Measurements from ENCODE around the gene FAM236A.
"Not testable (repeated sequence)": the region's sequence is repeated elsewhere in the genome, so short reads cannot be mapped to it uniquely, and the experiment has no call there.

DNA sequence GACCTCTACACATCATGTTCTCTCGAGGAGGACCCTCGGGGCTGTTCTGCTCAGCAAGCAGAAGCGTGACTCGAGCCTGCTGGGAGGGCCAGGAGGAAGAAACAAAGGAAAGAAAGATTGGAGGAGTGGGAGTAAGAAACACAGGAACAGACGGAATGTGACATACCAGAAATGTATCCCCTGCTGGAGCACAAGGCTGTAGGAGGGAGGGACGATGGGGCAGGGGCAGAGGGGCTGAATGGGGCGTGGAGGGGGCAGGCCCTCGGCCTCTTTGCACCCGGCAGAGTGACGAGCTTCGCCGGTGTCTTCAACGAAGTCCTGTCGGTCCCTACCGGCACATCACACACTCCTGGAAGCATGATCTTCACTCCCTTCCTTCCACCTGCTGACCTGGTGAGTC lies at the start of gene FAM236A:
- not testable (repeated sequence) for TF ChIP-seq POLR2A (IDR thresholded peaks at IDR 0.05)
- TF ChIP-seq, protein P1, sequence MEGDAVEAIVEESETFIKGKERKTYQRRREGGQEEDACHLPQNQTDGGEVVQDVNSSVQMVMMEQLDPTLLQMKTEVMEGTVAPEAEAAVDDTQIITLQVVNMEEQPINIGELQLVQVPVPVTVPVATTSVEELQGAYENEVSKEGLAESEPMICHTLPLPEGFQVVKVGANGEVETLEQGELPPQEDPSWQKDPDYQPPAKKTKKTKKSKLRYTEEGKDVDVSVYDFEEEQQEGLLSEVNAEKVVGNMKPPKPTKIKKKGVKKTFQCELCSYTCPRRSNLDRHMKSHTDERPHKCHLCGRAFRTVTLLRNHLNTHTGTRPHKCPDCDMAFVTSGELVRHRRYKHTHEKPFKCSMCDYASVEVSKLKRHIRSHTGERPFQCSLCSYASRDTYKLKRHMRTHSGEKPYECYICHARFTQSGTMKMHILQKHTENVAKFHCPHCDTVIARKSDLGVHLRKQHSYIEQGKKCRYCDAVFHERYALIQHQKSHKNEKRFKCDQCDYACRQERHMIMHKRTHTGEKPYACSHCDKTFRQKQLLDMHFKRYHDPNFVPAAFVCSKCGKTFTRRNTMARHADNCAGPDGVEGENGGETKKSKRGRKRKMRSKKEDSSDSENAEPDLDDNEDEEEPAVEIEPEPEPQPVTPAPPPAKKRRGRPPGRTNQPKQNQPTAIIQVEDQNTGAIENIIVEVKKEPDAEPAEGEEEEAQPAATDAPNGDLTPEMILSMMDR (IDR thresholded peaks at IDR 0.05): not testable (repeated sequence)

All from tibial nerve (tissue), 3 donors.